Embryonic facial prominence (tissue), 1 donor: ENCODE measurements around the gene SPC25.
A peak's percentile ranks its signal among the peaks of the same experiment; 100 is the strongest.
"Not testable (repeated sequence)": the region's sequence is repeated elsewhere in the genome, so short reads cannot be mapped to it uniquely, and the experiment has no call there.

Source experiments
- DNase-seq: peaks from one replicate; pipeline ENCODE4 v3.0.0-alpha.2; 2016; ENCODE audit errors: extremely low spot score

Gene SPC25

DNA sequence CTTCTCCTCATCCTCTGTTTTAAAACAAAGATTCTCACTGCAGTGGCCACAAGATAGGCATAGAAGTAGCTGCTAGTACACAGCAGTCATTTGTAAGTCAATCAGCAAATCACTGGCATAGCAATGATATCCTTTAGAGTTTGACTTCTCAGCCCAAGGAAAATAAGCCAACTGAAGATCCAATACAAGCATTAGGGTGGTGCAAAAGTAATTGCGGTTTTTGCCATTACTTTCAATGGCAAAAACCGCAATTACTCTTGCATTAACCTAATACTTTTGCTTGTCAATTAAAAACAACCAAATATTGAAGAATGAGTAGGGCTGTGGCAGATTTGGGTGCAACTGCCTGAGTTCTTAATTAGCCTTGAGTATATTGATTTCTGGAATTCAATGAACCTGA lies 13.7 kb upstream of the SPC25 start:
- no peak for DNase-seq

DNA sequence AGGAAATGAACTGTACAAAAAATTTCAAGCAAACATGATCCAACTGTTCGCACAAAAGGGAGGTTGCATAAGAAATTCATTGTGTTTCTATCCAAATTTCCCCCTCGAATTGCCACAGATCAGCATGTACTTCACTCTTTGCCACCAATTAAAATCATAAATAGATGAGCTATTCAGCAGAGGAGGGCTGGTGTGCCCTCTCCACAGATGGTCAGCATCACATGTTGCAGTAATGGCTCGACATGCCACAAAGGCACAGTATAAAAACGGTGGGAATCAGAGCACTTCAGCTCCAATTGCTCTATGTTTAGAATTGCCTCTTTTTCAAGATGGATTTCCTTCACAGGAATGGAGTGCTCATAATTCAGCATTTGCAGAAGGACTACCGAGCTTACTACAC lies 10.8 kb upstream of the SPC25 start, which contains the start of gene G6PC2:
Gene G6PC2 (plus strand): TSS at position 289 of the 400 bp plus-strand sequence. CDS start 41 bp downstream, at position 330.
- no peak for DNase-seq

DNA sequence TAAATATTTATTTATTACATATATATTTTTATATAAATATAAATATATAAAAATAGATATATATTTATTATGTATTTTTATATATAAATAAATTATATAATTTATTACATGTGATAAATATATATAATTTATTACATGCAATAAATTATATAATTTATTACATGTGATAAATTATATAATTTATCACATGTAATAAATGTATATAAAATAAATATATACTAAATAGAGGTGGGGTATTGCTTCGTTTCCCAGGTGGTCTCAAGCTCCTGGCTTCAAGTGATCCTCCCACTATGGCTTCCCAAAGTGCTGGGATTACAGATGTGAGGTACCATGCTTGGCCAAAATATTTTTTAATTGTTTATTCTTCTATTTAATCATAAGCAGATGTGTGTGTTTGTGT lies 7.2 kb upstream of the SPC25 start:
- no peak for DNase-seq

DNA sequence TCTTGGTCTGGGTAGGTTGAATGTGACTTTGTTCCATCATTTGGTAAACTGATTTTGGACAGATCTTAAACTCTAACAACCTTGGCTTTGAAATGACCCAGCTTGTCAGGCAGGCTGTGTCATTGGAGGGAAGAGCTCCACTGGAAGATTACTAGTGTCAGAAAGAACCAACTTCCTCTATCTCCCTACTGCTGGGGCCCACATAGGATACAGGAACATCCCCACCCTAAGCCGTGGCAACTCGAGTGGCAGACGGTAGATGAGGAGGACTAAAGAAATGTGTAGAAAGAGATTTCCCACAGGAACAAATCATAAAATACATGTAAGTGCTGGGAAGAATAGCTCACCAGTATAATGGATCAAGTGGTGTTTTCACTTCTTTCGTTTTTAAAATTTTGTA lies 6.6 kb upstream of the SPC25 start:
- no peak for DNase-seq

DNA sequence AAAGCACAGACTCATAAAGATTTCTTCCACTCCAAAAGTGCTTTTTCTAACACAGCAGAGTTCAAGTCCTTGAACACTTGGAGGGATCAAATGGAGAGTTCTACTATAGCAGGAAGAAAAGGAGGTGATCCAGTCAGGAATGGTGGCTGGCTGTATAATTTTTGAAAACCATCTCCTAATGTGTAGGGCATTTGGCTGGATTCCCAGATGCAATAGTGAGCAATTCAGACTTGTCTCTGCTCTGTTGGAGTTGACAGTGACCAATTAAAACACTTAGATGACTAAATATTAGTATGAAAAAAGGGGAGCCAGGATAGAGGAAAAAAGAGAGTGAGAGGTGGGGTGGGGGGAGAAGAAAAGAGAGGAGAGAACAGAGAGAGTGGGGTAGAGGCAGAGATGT lies 5.5 kb upstream of the SPC25 start:
- DNase-seq: no peak

DNA sequence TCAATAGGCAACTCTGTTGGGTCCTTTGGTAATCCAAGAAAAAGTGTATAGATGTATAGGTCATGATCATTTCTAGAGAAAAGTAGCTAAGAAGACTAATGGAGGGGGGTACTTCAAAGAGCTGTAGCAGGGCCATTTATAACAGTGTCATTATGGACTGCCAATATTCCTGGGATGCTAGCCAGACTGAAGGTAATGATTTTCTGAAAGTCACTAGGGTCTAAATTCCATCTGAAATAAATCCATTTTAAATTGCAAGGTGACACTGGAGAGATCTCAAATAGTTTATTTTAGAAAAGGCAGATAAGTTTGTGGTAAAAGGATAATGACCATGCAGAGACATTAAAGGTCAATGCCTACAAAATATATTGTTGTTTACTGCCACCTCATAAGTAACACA lies 4.5 kb upstream of the SPC25 start:
- no peak for DNase-seq

DNA sequence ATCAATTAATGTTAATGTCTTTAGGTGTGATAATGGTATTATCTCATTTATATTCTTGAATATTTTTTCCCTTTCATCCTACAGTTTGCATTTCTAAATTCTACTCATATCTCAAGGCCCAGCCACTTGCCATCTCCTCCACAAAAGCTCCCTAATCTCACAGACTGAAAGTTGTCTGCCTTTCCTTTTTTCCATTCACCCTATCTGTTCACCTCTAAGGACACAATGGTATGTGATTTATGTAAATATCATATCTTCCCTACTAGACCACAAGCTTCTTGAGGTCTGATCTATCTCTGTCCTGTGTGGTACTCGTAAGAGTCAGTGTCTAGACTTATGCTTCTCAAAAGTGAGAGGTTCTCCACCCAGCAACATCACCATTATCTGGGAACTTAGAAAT lies 3.9 kb upstream of the SPC25 start:
- DNase-seq: no peak

DNA sequence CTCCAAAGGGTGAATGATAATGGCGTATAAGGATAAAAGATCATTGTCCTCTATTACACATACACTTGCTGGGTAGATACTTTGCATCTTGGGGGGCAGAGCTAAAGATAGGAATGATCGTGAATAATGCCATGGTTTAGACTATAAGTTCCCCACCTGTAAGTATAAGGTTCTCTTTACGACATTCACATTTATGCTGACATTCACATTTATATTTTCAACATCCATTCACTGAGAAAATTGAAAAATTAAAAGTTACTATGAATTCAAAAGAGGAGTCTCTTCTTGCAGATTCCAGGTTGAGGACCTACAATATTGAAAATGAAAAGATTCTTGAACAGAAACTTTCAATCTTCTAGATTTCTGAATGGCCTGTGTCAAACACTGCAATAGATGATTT lies 2.1 kb upstream of the SPC25 start:
- DNase-seq: no peak

DNA sequence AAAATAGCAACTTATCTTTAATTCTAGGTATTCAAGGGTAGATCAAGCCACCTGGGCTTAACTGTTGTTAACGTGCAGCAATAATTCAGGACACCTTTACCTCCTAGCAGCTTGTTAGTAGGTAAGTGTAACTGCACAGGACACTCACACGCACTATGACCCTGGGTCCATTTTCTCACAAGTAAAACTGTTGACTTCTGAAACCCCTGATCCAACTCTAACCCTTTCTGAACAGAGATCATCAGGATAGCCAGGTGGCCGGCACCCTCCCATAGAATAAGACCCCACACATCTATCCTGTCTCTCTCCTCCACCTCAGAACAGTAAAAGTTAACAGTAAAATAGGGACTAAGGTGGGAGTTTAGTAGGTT lies 610 bp downstream of the SPC25 start:
- DNase-seq: no peak

DNA sequence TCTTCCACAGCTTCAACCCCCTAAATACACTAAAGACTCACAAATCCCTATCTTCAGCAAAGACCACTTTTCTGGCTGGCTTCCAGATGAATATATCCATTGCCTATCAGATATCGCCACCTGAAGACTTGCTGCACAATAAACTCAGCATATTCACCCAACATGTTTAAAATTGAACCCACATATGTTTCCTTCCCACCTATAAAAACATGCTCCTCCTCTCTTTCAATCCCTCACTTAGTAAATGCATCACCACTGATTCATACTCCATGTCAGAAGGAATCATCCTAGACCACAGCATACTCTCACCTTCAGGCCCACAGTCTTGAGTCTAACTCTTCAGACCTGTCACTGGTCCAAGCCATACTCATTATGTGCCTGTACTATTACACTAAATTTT lies 5.3 kb downstream of the SPC25 start:
- no peak for DNase-seq

DNA sequence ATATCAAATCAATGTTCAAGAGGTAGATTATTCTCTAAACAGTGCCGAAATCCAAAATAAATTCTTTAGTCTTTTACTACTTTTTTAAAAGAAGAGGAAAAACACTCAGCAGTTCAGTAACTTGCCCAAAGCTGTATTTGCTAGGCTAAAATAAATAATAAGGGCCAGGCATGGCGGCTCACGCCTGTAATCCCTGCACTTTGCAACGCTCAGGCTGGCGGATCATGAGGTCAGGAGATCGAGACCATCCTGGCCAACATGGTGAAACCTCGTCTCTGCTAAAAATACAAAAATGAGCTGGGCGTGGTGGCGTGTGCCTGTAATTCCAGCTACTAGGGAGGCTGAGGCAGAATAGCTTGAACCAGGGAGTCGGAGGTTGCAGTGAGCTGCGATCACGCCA lies 8.1 kb downstream of the SPC25 start:
- not testable (repeated sequence) for DNase-seq

DNA sequence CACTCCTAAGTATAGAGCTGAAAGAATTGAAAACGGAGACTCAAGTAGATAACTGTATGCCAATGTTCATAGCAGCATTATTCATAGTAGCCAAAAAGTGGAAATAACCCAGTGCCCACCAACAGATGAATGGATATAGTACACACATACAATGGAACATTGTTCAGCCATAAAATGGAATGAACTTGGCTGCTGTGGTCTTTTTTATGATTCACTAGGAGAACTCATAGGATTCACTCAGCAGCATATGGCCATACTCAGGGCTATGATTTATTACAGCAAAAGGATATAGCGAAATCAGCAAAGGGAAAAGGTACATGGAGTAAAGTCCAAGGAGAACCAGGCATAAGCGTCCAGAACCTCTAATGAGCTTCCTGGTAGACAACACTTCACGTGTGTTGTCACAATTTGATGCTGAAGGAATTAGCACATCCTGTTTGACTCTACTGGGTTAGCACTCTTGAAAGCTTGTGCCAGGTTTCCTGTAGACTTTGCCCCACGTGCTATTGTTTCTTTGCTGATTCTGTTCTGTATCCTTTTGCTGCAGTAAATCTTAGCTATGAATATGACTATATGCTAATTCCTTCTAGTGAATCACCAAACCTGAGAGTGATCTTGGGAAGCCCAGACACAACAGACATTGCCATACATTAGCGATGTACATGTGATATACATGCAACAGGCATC lies 15.7 kb downstream of the SPC25 start:
- no peak for DNase-seq

DNA sequence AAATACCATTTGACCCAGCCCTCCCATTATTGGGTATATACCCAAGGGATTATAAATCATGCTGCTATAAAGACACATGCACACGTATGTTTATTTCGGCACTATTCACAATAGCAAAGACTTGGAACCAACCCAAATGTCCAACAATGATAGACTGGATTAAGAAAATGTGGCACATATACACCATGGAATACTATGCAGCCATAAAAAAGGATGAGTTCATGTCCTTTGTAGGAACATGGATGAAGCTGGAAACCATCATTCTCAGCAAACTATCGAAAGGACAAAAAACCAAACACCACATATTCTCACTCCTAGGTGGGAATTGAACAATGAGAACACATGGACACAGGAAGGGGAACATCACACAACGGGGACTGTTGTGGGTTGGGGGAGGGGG lies 19.4 kb downstream of the SPC25 start:
- not testable (repeated sequence) for DNase-seq

DNA sequence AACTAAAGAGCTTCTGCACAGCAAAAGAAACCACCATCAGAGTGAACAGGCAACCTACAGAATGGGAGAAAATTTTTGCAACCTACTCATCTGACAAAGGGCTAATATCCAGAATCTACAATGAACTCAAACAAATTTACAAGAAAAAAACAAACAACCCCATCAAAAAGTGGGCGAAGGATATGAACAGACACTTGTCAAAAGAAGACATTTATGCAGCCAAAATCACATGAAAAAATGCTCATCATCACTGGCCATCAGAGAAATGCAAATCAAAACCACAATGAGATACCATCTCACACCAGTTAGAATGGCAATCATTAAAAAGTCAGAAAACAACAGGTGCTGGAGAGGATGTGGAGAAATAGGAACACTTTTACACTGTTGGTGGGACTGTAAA lies 19.9 kb downstream of the SPC25 start:
- DNase-seq: not testable (repeated sequence)

DNA sequence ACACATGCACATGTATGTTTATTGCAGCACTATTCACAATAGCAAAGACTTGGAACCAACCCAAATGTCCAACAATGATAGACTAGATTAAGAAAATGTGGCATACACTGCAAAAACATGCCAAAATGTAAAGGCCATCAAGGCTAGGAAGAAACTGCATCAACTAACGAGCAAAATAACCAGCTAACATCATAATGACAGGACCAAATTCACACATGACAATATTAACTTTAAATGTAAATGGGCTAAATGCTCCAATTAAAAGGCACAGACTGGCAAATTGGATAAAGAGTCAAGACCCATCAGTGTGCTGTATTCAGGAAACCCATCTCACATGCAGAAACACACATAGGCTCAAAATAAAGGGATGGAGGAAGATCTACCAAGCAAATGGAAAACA lies 23.1 kb downstream of the SPC25 start:
- not testable (repeated sequence) for DNase-seq

DNA sequence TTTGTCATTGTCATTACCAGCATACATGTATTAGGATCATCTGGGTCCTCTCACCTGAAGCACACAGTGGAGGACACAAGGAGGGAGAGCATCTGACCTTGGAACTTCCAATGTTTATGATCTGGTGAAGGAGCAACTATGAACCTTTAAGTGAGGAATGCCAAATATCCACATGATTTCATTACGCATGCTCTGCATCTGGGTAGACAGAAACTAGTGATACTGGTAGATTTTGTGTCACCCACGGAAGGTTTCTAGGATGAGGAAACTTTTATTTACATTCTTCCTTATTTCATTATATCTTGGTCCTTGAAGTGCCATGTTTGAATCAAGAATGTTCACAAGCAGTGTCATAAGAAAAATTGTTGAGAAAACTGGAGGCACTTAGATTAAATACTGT lies 32.1 kb downstream of the SPC25 start:
- DNase-seq: no peak

DNA sequence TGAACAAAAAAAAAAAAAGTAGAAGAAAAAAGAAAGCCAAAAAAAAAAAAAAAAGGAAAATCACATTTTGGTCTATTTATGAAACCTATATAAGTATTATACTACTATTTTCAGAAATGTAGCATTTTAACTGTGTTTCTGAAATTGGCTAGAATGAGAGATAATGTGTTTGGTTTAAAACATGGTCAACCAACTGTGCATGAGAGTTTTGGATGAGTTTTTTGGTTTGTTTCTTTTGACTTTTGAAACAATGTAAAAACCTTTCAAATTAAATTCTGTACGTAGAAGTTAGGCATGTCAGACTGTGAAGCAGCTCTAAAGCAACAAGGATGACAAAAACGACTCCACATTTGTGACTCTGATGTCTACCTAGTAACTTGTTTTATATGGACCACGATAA lies 34.6 kb downstream of the SPC25 start:
- no peak for DNase-seq

DNA sequence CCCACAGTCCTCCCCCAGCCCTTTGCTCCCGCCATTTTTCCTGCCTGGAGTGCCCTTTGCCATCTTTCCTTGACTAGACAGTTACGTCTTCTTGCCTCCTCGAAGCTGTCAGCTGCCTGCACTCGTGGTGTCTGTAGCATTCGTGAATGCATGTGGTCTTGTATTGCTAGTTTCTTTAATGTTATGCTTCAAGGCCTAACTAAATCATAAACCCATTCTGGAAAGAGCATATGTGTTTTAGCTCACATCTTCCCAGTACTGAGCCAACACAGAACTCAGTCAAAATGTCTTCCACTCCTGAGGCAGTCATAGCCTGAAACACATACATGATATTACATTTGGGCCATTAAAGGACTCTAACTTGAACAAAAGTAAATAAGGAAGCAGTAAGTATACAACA lies 35.6 kb downstream of the SPC25 start:
- no peak for DNase-seq

DNA sequence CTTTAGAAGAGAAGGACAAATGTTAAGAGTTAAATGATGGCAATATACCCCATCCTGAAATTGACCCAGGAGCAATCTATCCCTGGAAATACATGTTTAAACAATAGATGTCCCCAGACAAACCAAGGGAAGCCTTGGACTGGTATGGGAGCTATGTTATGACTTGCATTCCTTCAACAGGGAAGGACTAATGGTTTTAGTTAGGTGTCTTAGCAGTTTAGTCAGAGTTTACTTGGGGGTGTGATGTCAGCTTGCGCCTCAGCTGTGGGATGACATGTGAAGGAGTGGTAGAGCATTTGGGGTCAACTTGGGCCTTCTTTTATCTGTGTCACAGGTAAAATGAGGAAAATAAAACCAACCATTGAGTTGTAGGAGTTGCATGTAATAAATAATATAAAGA lies 36.8 kb downstream of the SPC25 start:
- no peak for DNase-seq

DNA sequence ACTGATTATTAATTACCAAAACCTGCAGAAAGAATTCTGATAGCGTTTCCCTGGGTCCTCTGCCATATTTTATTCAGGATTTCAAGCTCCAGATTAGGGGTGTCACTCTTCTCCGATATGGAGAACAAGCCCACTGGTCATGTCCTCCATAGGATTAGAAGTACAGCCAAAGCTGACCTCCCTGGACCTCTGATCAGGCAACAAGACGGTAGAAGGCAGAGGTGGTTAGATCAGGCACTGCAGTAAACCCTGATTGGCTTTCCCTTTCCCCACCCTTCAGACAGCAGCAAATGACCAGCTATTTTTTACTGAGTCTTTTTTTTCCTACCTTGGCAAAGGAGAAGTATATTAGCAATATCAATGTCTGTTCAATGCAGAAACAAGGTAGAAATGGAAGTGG lies 37.7 kb downstream of the SPC25 start:
- no peak for DNase-seq

DNA sequence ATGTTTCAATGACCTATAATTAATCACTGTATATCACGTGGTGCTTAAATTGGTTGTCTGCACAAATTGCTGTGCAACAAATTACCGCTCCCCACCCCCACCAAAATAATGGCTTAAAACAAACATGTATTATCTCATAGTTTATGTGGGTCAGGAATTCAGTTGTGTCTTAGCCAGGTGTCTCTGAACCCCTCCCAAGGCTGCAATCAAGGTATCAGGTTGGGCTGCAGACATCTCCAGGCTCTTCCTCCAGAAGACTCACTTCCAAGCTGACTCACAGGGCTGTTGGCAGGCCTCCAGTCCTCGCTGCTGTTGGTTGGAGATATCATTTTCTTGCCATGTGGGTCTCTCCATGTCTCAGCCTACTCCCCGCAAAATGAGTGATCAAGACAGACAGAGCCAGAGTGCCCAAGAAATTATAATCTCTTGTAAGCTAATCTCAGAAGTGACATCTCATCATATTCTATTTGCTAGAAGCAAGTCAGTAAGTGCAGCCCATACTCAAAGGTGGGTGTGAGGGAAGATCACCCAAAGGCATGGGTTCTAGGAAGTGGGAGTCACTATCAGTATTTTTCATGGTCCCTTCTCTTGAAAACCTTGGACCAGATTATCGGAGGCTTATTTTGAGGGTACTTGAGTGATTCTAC lies 38.4 kb downstream of the SPC25 start:
- no peak for DNase-seq

DNA sequence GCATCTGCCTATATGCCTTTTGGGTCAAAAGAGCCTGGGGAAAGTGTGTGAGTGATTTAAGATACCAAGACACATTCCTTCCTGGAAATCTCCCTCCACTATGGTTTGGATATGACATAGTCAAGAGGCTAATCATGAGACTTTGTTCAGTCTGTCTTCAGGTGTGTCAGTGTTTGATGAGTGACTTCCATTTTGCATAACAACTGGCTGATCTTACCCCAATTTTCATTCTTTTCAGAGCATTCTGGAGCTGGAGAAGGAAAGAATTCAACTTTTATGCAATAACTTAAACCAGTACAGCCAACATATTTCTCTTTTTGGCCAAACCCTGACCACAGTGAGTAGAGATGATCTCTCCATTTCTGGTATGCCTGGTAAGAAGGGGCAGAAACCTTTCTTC lies 39.4 kb downstream of the SPC25 start:
- DNase-seq: no peak

DNA sequence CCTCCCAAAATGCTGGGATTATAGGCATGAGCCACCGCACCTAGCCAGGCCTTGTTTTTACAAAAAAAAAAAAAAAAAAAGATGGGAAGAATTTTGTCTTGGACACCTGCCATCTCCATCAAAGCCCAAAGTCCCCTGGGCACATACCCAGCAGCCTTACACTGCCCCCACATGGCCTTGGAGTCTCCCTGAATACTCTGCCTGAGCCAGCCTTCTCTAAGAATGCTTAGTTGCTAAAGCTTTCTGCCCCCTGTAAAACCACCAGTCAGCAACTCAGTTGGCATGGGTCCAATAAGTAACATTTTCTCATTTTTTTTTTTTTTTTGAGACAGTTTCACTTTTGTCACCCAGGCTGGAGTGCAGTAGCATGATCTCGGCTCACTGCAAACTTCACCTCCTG lies 40.6 kb downstream of the SPC25 start:
- peak; percentile 12 for DNase-seq

DNA sequence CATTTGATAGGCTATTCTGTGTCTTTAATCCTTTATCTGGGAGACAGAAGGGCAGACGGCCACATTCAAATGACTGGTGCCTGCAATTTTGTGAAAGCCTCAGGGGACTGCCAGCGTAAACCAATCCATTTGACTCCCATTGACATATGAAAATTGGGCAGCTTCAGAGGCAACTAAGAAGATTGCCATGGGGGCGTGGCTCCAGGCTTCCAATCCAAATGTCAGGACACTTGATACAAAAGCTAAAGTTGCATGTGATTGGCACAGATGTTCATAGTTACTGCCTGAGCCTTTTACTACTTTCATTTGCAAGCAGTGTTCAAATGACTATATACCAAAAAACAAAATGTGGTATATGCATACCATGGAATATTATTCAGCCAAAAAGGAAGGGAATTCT lies 42.0 kb downstream of the SPC25 start:
- no peak for DNase-seq
